Tibial nerve (tissue), 3 donors: Measurements from ENCODE around the gene MYO1B.

ENCODE experiments used
- CTCF ChIP-seq, 5 experiments: fragments of 200-600 bp in 3 of 5; fragments of 450-650 bp in 2 of 5; sonication (generic) in 3 of 5; IDR thresholded peaks; one replicate each; pipeline ENCODE4 v1.5.1; 2016 to 2019; ENCODE audit warnings: antibody characterized with exemption in 5 of 5, mild to moderate bottlenecking in 3 of 5, moderate library complexity in 2 of 5
- POLR2A ChIP-seq, 2 donors: fragments of 450-650 bp; IDR thresholded peaks; one replicate each; pipeline ENCODE4 v1.6.1; 2017; ENCODE audit warnings: antibody characterized with exemption in 2 of 2, mild to moderate bottlenecking in 2 of 2, moderate library complexity in 2 of 2

GRCh38 chr2:191345788-191346187 lies 100.6 kb downstream of the MYO1B start:
- TF ChIP-seq CTCF (IDR thresholded peaks at IDR 0.05): no peak
- TF ChIP-seq POLR2A (IDR thresholded peaks at IDR 0.05): no peak
